RWPE2 (cell line): ENCODE data around the gene MRPL17.
"Not testable (repeated sequence)": the region's sequence is repeated elsewhere in the genome, so short reads cannot be mapped to it uniquely, and the experiment has no call there.

Source experiments
- ATAC-seq: fragments of 200-7000 bp; cut with Tn5 transposase; 3 replicates; pipeline ENCODE4 v1.9.1; 2021; ENCODE audit warnings: low read depth
- DNase-seq: peaks from one replicate; pipeline ENCODE4 v3.0.0-alpha.2; 2020; ENCODE audit warnings: low spot score
- H3K27ac ChIP-seq: fragments of 450-650 bp; 2 replicates; pipeline ENCODE4 v1.5.1; 2017; ENCODE audit warnings: mild to moderate bottlenecking; ENCODE audit not compliant: poor library complexity, severe bottlenecking
- H3K27me3 ChIP-seq: fragments of 250-450 bp; sonication (Bioruptor Pico); 2 replicates; pipeline ENCODE4 v1.5.1; 2021; ENCODE audit warnings: mild to moderate bottlenecking, moderate library complexity; ENCODE audit not compliant: insufficient read depth, poor library complexity, severe bottlenecking
- H3K36me3 ChIP-seq: fragments of 250-450 bp; sonication (Bioruptor Pico); 2 replicates; pipeline ENCODE4 v1.5.1; 2020; ENCODE audit warnings: low read depth, mild to moderate bottlenecking, moderate library complexity
- H3K4me1 ChIP-seq: fragments of 250-450 bp; sonication (Bioruptor Pico); 2 replicates; pipeline ENCODE4 v1.5.1; 2021; ENCODE audit warnings: mild to moderate bottlenecking, moderate library complexity; ENCODE audit not compliant: insufficient read depth, poor library complexity, severe bottlenecking
- H3K4me3 ChIP-seq: fragments of 250-450 bp; sonication (Bioruptor Pico); 2 replicates; pipeline ENCODE4 v1.5.1; 2021; ENCODE audit warnings: mild to moderate bottlenecking, moderate library complexity; ENCODE audit not compliant: severe bottlenecking
- H3K9me3 ChIP-seq: fragments of 250-450 bp; sonication (Bioruptor Pico); 2 replicates; pipeline ENCODE4 v1.5.1; 2021; ENCODE audit warnings: mild to moderate bottlenecking, moderate library complexity; ENCODE audit not compliant: severe bottlenecking
- CTCF ChIP-seq: fragments of 450-650 bp; IDR thresholded peaks from one replicate; pipeline ENCODE4 v1.5.1; 2017; ENCODE audit warnings: mild to moderate bottlenecking, moderate library complexity; ENCODE audit not compliant: poor library complexity, severe bottlenecking

MRPL17 gene

GRCh38 chr11:6721343-6721742 is 38.2 kb upstream of the MRPL17 start:
- TF ChIP-seq CTCF: no peak
- no peak for ATAC-seq
- no peaks in the 10 kb centered on the region for H3K4me1 ChIP-seq

GRCh38 chr11:6719576-6719975 is 36.4 kb upstream of the MRPL17 start:
- H3K4me1 ChIP-seq: no peaks in the 10 kb centered on the region
- H3K36me3 ChIP-seq: no peaks in the 10 kb centered on the region
- no peak overlapping the region for H3K27ac ChIP-seq
- DNase-seq (no peak), ATAC-seq (no peak)
- H3K4me3 ChIP-seq: no peak overlapping the region
- H3K27me3 ChIP-seq: no peaks in the 10 kb centered on the region
- no peaks in the 10 kb centered on the region for H3K9me3 ChIP-seq
- TF ChIP-seq CTCF: no peak

More at GRCh38 chr11:6721343-6721742, 38.2 kb upstream of the MRPL17 start:
- H3K9me3 ChIP-seq: no peaks in the 10 kb centered on the region
- DNase-seq: no peak
- no peak overlapping the region for H3K4me3 ChIP-seq
- no peaks in the 10 kb centered on the region for H3K27me3 ChIP-seq
- no peaks in the 10 kb centered on the region for H3K36me3 ChIP-seq
- no peak overlapping the region for H3K27ac ChIP-seq

- ATAC-seq (no peak), DNase-seq (no peak)
- no peak for TF ChIP-seq CTCF
- H3K9me3 ChIP-seq: no peaks in the 10 kb centered on the region
- H3K27me3 ChIP-seq: no peaks in the 10 kb centered on the region
- H3K4me3 ChIP-seq: no peak overlapping the region
- no peaks in the 10 kb centered on the region for H3K36me3 ChIP-seq
- no peaks in the 10 kb centered on the region for H3K4me1 ChIP-seq
- no peak overlapping the region for H3K27ac ChIP-seq
These were observed 34.3 kb upstream of the MRPL17 start for GRCh38 chr11:6717426-6717825.

GRCh38 chr11:6711552-6711951 is 28.4 kb upstream of the MRPL17 start:
- H3K27ac ChIP-seq, H3K4me3 ChIP-seq, H3K27me3 ChIP-seq, H3K36me3 ChIP-seq, H3K9me3 ChIP-seq, DNase-seq, H3K4me1 ChIP-seq, ATAC-seq: not testable (repeated sequence)

- H3K4me1 ChIP-seq: no peaks in the 10 kb centered on the region
- H3K4me3 ChIP-seq: no peak overlapping the region
- no peak for TF ChIP-seq CTCF
- ATAC-seq (no peak), DNase-seq (no peak)
- no peaks in the 10 kb centered on the region for H3K9me3 ChIP-seq
- no peaks in the 10 kb centered on the region for H3K27me3 ChIP-seq
- no peak overlapping the region for H3K27ac ChIP-seq
- no peaks in the 10 kb centered on the region for H3K36me3 ChIP-seq
These were observed 25.7 kb upstream of the MRPL17 start for GRCh38 chr11:6708876-6709275.
